Amygdala (tissue), 56 donors: ENCODE measurements around the gene SARNP.
"Not testable (repeated sequence)": the region's sequence is repeated elsewhere in the genome, so short reads cannot be mapped to it uniquely, and the experiment has no call there.

Experiments
- DNase-seq, 56 donors: peaks; one replicate each; lab custom pipeline; 2025; lab: John Stamatoyannopoulos, UW

Gene SARNP

GRCh38 chr12:55809274-55809673 is 8.2 kb downstream of the SARNP start:
- DNase-seq = no peak

GRCh38 chr12:55806982-55807381 is 10.5 kb downstream of the SARNP start:
- DNase-seq = no peak

- no peak for DNase-seq
These were observed 20.0 kb downstream of the SARNP start for GRCh38 chr12:55797550-55797949.

GRCh38 chr12:55797068-55797467 is 20.5 kb downstream of the SARNP start:
- DNase-seq = peak in 18 of 56 donors; percentile 0 to 44 (median 5)

- no peak for DNase-seq
These were observed 21.6 kb downstream of the SARNP start for GRCh38 chr12:55795950-55796349.

GRCh38 chr12:55789893-55790292 is 27.6 kb downstream of the SARNP start:
- DNase-seq = no peak

- DNase-seq = no peak
These were observed 28.4 kb downstream of the SARNP start for GRCh38 chr12:55789171-55789570.

- no peak for DNase-seq
These were observed 29.0 kb downstream of the SARNP start for GRCh38 chr12:55788546-55788945.

- DNase-seq = no peak
These were observed 36.8 kb downstream of the SARNP start for GRCh38 chr12:55780685-55781084.

- DNase-seq = no peak
These were observed 39.7 kb downstream of the SARNP start for GRCh38 chr12:55777856-55778255.

- DNase-seq = no peak
These were observed 45.8 kb downstream of the SARNP start for GRCh38 chr12:55771736-55772135.

GRCh38 chr12:55767156-55767555 is 50.4 kb downstream of the SARNP start:
- no peak for DNase-seq

- DNase-seq = no peak
These were observed 51.7 kb downstream of the SARNP start for GRCh38 chr12:55765736-55766290.

- no peak for DNase-seq
These were observed 54.9 kb downstream of the SARNP start for GRCh38 chr12:55762646-55763045.

- no peak for DNase-seq
These were observed 56.9 kb downstream of the SARNP start for GRCh38 chr12:55760663-55761062.

- DNase-seq = not testable (repeated sequence)
These were observed 58.9 kb downstream of the SARNP start for GRCh38 chr12:55758575-55758974.

GRCh38 chr12:55757701-55758100 is 59.8 kb downstream of the SARNP start:
- DNase-seq = no peak

GRCh38 chr12:55755246-55755645 is 62.3 kb downstream of the SARNP start:
- no peak for DNase-seq

- DNase-seq = no peak
These were observed 69.1 kb downstream of the SARNP start for GRCh38 chr12:55748230-55748993.

- no peak for DNase-seq
These were observed 70.7 kb downstream of the SARNP start for GRCh38 chr12:55746913-55747231.

- no peak for DNase-seq
These were observed 71.2 kb downstream of the SARNP start for GRCh38 chr12:55746174-55746912.
